ENCODE measurements around the gene FAM9C.
"Not testable (repeated sequence)": the region's sequence is repeated elsewhere in the genome, so short reads cannot be mapped to it uniquely, and the experiment has no call there.

FAM9C gene

GRCh38 chrX:13029887-13030771, 14.3 kb downstream of the FAM9C start:
- no peak for DNase-seq

GRCh38 chrX:13029637-13029886, 14.9 kb downstream of the FAM9C start:
- DNase-seq = no peak

- DNase-seq = no peak
Observed at GRCh38 chrX:13028871-13029636, 15.4 kb downstream of the FAM9C start.

GRCh38 chrX:13026877-13027652, 17.4 kb downstream of the FAM9C start:
- no peak for DNase-seq

GRCh38 chrX:13024986-13025385, 19.4 kb downstream of the FAM9C start:
- DNase-seq = no peak

- no peak for DNase-seq
Observed at GRCh38 chrX:13023979-13024378, 20.4 kb downstream of the FAM9C start.

- no peak for DNase-seq
Observed at GRCh38 chrX:13023567-13023966, 20.9 kb downstream of the FAM9C start.

GRCh38 chrX:13022926-13023325, 21.5 kb downstream of the FAM9C start:
- no peak for DNase-seq

- DNase-seq = not testable (repeated sequence)
Observed at GRCh38 chrX:13016731-13017130, 27.7 kb downstream of the FAM9C start.

- no peak for DNase-seq
Observed at GRCh38 chrX:13015536-13016236, 28.7 kb downstream of the FAM9C start.

- DNase-seq = no peak
Observed at GRCh38 chrX:13014111-13015096, 30.0 kb downstream of the FAM9C start.

GRCh38 chrX:13013363-13014110, 30.9 kb downstream of the FAM9C start:
- no peak for DNase-seq

GRCh38 chrX:13010546-13010945, 33.9 kb downstream of the FAM9C start:
- no peak for DNase-seq

- DNase-seq = no peak
Observed at GRCh38 chrX:13009844-13010243, 34.6 kb downstream of the FAM9C start.

- no peak for DNase-seq
Observed at GRCh38 chrX:13009273-13009672, 35.1 kb downstream of the FAM9C start.

- no peak for DNase-seq
Observed at GRCh38 chrX:13008851-13009250, 35.6 kb downstream of the FAM9C start.

GRCh38 chrX:13008189-13008533, 36.3 kb downstream of the FAM9C start:
- DNase-seq = no peak

GRCh38 chrX:13007519-13008188, 36.8 kb downstream of the FAM9C start:
- no peak for DNase-seq

GRCh38 chrX:13005661-13006473, 38.6 kb downstream of the FAM9C start:
- no peak for DNase-seq

Data from stimulated activated CD4-positive, alpha-beta T cell treated with anti-CD3 and anti-CD28 coated beads, Interleukin-12 subunit alpha, Interleukin-12 subunit beta, amount 100 ng/mL, for 4 hours (primary cell).